A549 (cell line): Measurements from ENCODE around the gene GTF2IRD1. TPM values are rescaled to one million over a fixed set of nuclear protein-coding genes. Genes with fewer than 3 reads are reported as not detected.

Source experiments
- ATAC-seq, 2 experiments: fragments of 200-7000 bp in 1 of 2; fragments of >200 bp in 1 of 2; cut with Nextera tagmentation in 1 of 2; cut with Tn5 transposase in 1 of 2; 3 replicates each; pipeline versions ENCODE4 v1.8.0 to v1.9.1; 2018 to 2020; ENCODE audit warnings: mild to moderate bottlenecking in 1 of 2, moderate library complexity in 1 of 2
- CTCF ChIA-PET: fragments of 300-600 bp; sonication (Branson Sonifier 250); formaldehyde crosslinking; extraction: SDS; loops from one replicate; lab custom pipeline; 2021; ENCODE audit warnings: antibody characterized with exemption, inconsistent platforms; lab: Yijun Ruan, JAX
- POLR2A ChIA-PET: fragments of 350-600 bp; formaldehyde crosslinking; extraction: SDS; loops from one replicate; lab custom pipeline; 2021; ENCODE audit warnings: antibody characterized with exemption, inconsistent platforms; lab: Yijun Ruan, JAX
- DNase-seq, 2 experiments: peaks; one replicate each; pipeline versions ENCODE4 v3.0.0 to v3.0.0-alpha.2; 2011 to 2016; ENCODE audit warnings: low read depth in 1 of 2, low spot score in 1 of 2
- FAIRE-seq: peaks from 2 replicates; lab custom pipeline; 2011; peaks lifted over from hg19 to GRCh38; lab: Jason Lieb, UNC
- H3K27ac ChIP-seq, 2 experiments: fragments of >200 bp; sonication (Bioruptor Twin); formaldehyde crosslinking; 3 replicates each; pipeline ENCODE4 v1.5.1; 2016 to 2017
- H3K4me1 ChIP-seq: fragments of >200 bp; sonication (Bioruptor Twin); formaldehyde crosslinking; 3 replicates; pipeline ENCODE4 v1.6.1; 2016
- H3K4me2 ChIP-seq: fragments of >200 bp; sonication (Bioruptor Twin); formaldehyde crosslinking; 3 replicates; pipeline ENCODE4 v1.6.1; 2016
- H3K4me3 ChIP-seq: fragments of >200 bp; sonication (Bioruptor Twin); formaldehyde crosslinking; 3 replicates; pipeline ENCODE4 v1.5.1; 2016
- H3K9me3 ChIP-seq: fragments of >200 bp; sonication (Bioruptor Twin); formaldehyde crosslinking; 3 replicates; pipeline ENCODE4 v1.6.1; 2016
- CBX2 ChIP-seq: fragments of 200-600 bp; sonication (generic); IDR thresholded peaks from 2 replicates; pipeline ENCODE4 v1.6.1; 2016; ENCODE audit warnings: low read depth, mild to moderate bottlenecking, borderline replicate concordance
- CEBPB ChIP-seq, 2 experiments: fragments of >200 bp in 1 of 2; sonication (Bioruptor Twin) in 1 of 2; formaldehyde crosslinking in 1 of 2; IDR thresholded peaks; 2 replicates each; pipeline ENCODE4 v1.6.1; 2012 to 2016
- CHD2 ChIP-seq: fragments of 150-350 bp; IDR thresholded peaks from 2 replicates; pipeline ENCODE4 v1.6.1; 2014; ENCODE audit warnings: low read length; ENCODE audit not compliant: partially characterized antibody
- CHD4 ChIP-seq: fragments of 200-600 bp; sonication (generic); IDR thresholded peaks from 2 replicates; pipeline ENCODE4 v1.6.1; 2016; ENCODE audit warnings: antibody characterized with exemption, mild to moderate bottlenecking, borderline replicate concordance
- EHF ChIP-seq: fragments of 250-450 bp; sonication (Bioruptor Pico); IDR thresholded peaks from 2 replicates; pipeline ENCODE4 v1.5.0; 2020; ENCODE audit warnings: mild to moderate bottlenecking
- EP300 ChIP-seq, 2 experiments: fragments of >200 bp; sonication (Bioruptor Twin); formaldehyde crosslinking; IDR thresholded peaks; 2 replicates in 1 of 2; 3 replicates in 1 of 2; pipeline ENCODE4 v1.6.1; 2016 to 2017
- ESRRA ChIP-seq: fragments of 150-350 bp; IDR thresholded peaks from 2 replicates; pipeline ENCODE4 v1.6.1; 2014; ENCODE audit warnings: mild to moderate bottlenecking, low read length, borderline replicate concordance
- FOSB ChIP-seq: fragments of 250-450 bp; sonication (Bioruptor Pico); IDR thresholded peaks from 2 replicates; pipeline ENCODE4 v1.5.0; 2020; ENCODE audit warnings: mild to moderate bottlenecking, moderate library complexity
- FOSL2 ChIP-seq, 2 experiments: fragments of 450-650 bp in 1 of 2; fragments of >200 bp in 1 of 2; sonication (Bioruptor Twin) in 1 of 2; formaldehyde crosslinking; IDR thresholded peaks; 2 replicates each; pipeline versions ENCODE4 v1.5.0 to v1.6.1; 2016 to 2020; ENCODE audit warnings: mild to moderate bottlenecking in 1 of 2, moderate library complexity in 1 of 2
- GATA3 ChIP-seq: IDR thresholded peaks from 2 replicates; pipeline ENCODE4 v1.6.1; 2012; ENCODE audit warnings: borderline replicate concordance
- HOXA7 ChIP-seq: fragments of 250-450 bp; sonication (Bioruptor Pico); IDR thresholded peaks from 2 replicates; pipeline ENCODE4 v1.5.0; 2020; ENCODE audit warnings: mild to moderate bottlenecking, moderate library complexity
- HOXB13 ChIP-seq: fragments of 250-450 bp; sonication (Bioruptor Pico); IDR thresholded peaks from 2 replicates; pipeline ENCODE4 v1.5.0; 2020; ENCODE audit warnings: low read depth, mild to moderate bottlenecking, moderate library complexity
- KDM1A ChIP-seq: fragments of 200-600 bp; sonication (generic); IDR thresholded peaks from 2 replicates; pipeline ENCODE4 v1.6.1; 2016; ENCODE audit warnings: low read depth, mild to moderate bottlenecking
- KDM5A ChIP-seq: fragments of 200-600 bp; sonication (generic); IDR thresholded peaks from 2 replicates; pipeline ENCODE4 v1.6.1; 2016; ENCODE audit warnings: antibody characterized with exemption, mild to moderate bottlenecking
- MAZ ChIP-seq: fragments of 150-350 bp; IDR thresholded peaks from 2 replicates; pipeline ENCODE4 v1.6.1; 2014; ENCODE audit warnings: antibody characterized with exemption, low read depth, low read length, borderline replicate concordance
- MYC ChIP-seq: IDR thresholded peaks from 2 replicates; pipeline ENCODE4 v1.6.1; 2012; ENCODE audit warnings: mild to moderate bottlenecking, inconsistent platforms, low read length, improper control_type of control experiment, borderline replicate concordance
- NPAS2 ChIP-seq: fragments of 250-450 bp; sonication (Bioruptor Pico); IDR thresholded peaks from 2 replicates; pipeline ENCODE4 v1.8.0; 2022; ENCODE audit warnings: mild to moderate bottlenecking, moderate library complexity, borderline replicate concordance
- NR3C1 ChIP-seq: fragments of >200 bp; sonication (Bioruptor Twin); formaldehyde crosslinking; IDR thresholded peaks from 3 replicates; pipeline ENCODE4 v1.6.1; 2017
- PHF8 ChIP-seq: fragments of 200-600 bp; sonication (generic); IDR thresholded peaks from 2 replicates; pipeline ENCODE4 v1.6.1; 2016; ENCODE audit warnings: low read depth, mild to moderate bottlenecking, antibody characterized with exemption, moderate library complexity, borderline replicate concordance
- POLR2AphosphoS2 ChIP-seq: conservative IDR thresholded peaks from 2 replicates; pipeline ENCODE4 v1.6.1; 2012; ENCODE audit warnings: low read length, improper control_type of control experiment, inconsistent platforms
- RARB ChIP-seq: fragments of 250-450 bp; sonication (Bioruptor Pico); IDR thresholded peaks from 2 replicates; pipeline ENCODE4 v1.8.0; 2021; ENCODE audit warnings: mild to moderate bottlenecking, moderate library complexity
- RFX5 ChIP-seq: fragments of 450-650 bp; IDR thresholded peaks from 2 replicates; pipeline ENCODE4 v1.7.1; 2014; ENCODE audit warnings: antibody characterized with exemption, mild to moderate bottlenecking, moderate library complexity
- RNF2 ChIP-seq: fragments of 200-600 bp; sonication (generic); IDR thresholded peaks from 2 replicates; pipeline ENCODE4 v1.6.1; 2016; ENCODE audit warnings: low read depth, mild to moderate bottlenecking, antibody characterized with exemption, moderate library complexity, borderline replicate concordance
- SMC3 ChIP-seq: fragments of >200 bp; sonication (Bioruptor Twin); formaldehyde crosslinking; IDR thresholded peaks from 3 replicates; pipeline ENCODE4 v1.6.1; 2018; ENCODE audit warnings: inconsistent platforms
- TP53 ChIP-seq: fragments of 250-450 bp; sonication (Bioruptor Pico); IDR thresholded peaks from 2 replicates; pipeline ENCODE4 v1.5.0; 2021; ENCODE audit warnings: mild to moderate bottlenecking, moderate library complexity
- ZFP36 ChIP-seq: fragments of 450-650 bp; IDR thresholded peaks from 2 replicates; pipeline ENCODE4 v1.6.1; 2014; ENCODE audit warnings: borderline replicate concordance; ENCODE audit not compliant: partially characterized antibody
- WGBS: methylation state at CpG from one replicate; pipeline ENCODE4 v1.1.6; 2017; ENCODE audit errors: missing lambda C conversion rate; 5-methylcytosine and 5-hydroxymethylcytosine counted together
- polyA plus RNA-seq, 4 experiments: library from polyadenylated mRNA; depleted of rRNA in 3 of 4; stranded (reverse); fragments of >200 nt; fragmentation: RNase III in 1 of 4; extraction: RNeasy Plus Mini Kit Qiagen cat#74134 plus additional on column Dnase treatment in 1 of 4; gene quantifications; 2 replicates in 3 of 4; 3 replicates in 1 of 4; pipeline ENCODE4 v1.2.3, GENCODE V29; 2011 to 2017
- TF ChIP-seq, protein P1 (sequence below): fragments of 250-450 bp; sonication (Bioruptor Pico); IDR thresholded peaks from 2 replicates; pipeline ENCODE4 v1.5.0; 2020; ENCODE audit warnings: low read depth, mild to moderate bottlenecking, moderate library complexity
- TF ChIP-seq, protein P2 (sequence below): fragments of >200 bp; sonication (Bioruptor Twin); formaldehyde crosslinking; IDR thresholded peaks from 2 replicates; pipeline ENCODE4 v1.6.1; 2016
- TF ChIP-seq, protein P3 (sequence below): fragments of 450-650 bp; IDR thresholded peaks from 2 replicates; pipeline ENCODE4 v1.6.1; 2014; ENCODE audit warnings: antibody characterized with exemption
- TF ChIP-seq, protein P4 (sequence below): IDR thresholded peaks from 2 replicates; pipeline ENCODE4 v1.6.1; 2012; ENCODE audit warnings: low read depth, borderline replicate concordance
- TF ChIP-seq, protein P5 (sequence below): fragments of >200 bp; sonication (Bioruptor Twin); formaldehyde crosslinking; IDR thresholded peaks from 3 replicates; pipeline ENCODE4 v1.5.1; 2016

Gene GTF2IRD1
- polyA plus RNA-seq, 2 of the 4 experiments (the other 2 are of a cell fraction), result 19.9 to 20.5 TPM

DNA sequence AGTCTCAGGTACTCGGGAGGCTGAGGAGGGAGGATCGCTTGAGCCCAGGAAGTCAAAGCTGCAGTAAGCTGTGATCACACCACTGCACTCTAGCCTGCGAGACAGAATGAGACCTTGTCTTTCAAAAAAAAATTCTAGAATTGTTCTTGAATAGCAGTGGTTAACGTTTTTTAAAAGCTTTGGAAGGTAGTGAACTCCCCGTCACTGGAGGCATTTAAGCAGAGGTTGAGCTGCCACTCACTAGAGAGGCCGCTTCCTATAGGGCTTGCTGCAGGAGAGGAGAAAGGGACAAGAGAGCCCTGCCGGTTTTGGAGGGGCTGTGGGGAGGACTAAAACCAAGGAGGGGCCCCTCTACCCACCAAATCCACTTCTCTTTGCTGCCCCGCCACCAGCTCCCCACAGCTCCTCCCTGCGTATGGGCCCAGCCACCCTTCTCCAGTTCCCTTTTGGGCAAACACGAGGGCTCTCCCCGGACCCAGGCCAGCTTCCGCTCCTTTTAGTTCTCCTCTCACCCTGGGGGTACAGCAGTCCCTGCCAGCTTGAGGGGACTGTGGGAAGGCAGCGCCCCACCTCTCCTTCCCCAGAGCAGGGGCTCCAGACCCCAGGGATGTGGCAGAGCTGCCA is 116.9 kb downstream of the GTF2IRD1 start:
- TF ChIP-seq RNF2 (no peak), SMC3 (no peak), MAZ (no peak), TP53 (CRISPR knock-in tag) (no peak), GATA3 (no peak), MYC (no peak), EP300 (IDR thresholded peaks at IDR 0.05) (no peak), PHF8 (no peak), CBX2 (no peak), ESRRA (no peak), CEBPB (IDR thresholded peaks at IDR 0.05) (no peak), KDM1A (no peak), CHD4 (no peak), HOXA7 (no peak), RFX5 (no peak), ZFP36 (no peak)
- TF ChIP-seq, protein P1, sequence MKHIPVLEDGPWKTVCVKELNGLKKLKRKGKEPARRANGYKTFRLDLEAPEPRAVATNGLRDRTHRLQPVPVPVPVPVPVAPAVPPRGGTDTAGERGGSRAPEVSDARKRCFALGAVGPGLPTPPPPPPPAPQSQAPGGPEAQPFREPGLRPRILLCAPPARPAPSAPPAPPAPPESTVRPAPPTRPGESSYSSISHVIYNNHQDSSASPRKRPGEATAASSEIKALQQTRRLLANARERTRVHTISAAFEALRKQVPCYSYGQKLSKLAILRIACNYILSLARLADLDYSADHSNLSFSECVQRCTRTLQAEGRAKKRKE (CRISPR knock-in tag), result no peak
- TF ChIP-seq, protein P2, sequence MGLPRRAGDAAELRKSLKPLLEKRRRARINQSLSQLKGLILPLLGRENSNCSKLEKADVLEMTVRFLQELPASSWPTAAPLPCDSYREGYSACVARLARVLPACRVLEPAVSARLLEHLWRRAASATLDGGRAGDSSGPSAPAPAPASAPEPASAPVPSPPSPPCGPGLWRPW, result no peak
- TF ChIP-seq, protein P3, sequence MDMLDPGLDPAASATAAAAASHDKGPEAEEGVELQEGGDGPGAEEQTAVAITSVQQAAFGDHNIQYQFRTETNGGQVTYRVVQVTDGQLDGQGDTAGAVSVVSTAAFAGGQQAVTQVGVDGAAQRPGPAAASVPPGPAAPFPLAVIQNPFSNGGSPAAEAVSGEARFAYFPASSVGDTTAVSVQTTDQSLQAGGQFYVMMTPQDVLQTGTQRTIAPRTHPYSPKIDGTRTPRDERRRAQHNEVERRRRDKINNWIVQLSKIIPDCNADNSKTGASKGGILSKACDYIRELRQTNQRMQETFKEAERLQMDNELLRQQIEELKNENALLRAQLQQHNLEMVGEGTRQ, result no peak
- WGBS, result 87% methylated on average over 12 of the region's 13 CpGs
- H3K27ac ChIP-seq, result peak overlapping the region in 1 of 2 experiments; percentile 41; a peak in 2 of 6 replicates
- no peak overlapping the region for H3K4me2 ChIP-seq
- ATAC-seq (no peak), DNase-seq (no peak), FAIRE-seq (no peak)
- CTCF ChIA-PET, result interaction anchor here (0.8 to 7.5 kb wide), 5 partner anchors 10 to 169 kb away, joined by 3 to 85 read pairs (median 3); no protein-coding TSS in a partner anchor
- H3K4me3 ChIP-seq, result no peak overlapping the region
- peaks cover 41% of the 10 kb centered on the region for H3K4me1 ChIP-seq
- POLR2A ChIA-PET, result no interaction called here
- no peaks in the 10 kb centered on the region for H3K9me3 ChIP-seq

DNA sequence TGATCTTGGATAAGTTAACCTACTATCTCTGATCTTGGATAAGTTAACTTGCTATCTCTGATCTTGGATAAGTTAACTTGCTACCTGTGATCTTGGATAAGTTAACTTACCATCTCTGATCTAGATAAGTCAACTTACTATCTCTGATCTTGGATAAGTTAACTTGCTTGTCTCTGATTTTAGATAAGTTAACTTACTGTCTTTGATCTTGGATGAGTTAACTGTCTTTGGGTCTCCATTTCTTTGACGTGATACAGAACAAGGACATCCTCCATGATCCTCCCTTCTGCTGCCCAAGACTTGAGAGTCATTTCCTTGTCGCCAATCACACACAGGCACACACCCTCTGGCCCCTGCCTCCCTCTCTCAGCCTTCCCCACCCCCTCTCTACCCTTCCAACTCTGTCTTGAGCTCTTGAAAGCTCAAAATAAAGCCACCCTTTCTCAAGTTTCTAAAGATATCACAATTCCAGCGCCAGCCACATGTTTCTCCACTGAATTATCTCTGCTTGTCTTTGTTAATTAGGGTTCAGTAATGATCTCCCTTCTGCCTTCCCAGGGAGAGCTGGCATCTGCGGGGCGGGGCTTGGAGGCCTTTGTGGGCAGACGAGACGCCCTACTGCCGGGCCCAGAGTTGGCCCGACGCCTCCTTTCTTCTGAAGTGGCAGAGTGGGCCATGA is 118.7 kb downstream of the GTF2IRD1 start:
- WGBS, result 72% methylated on average over 10 of the region's 10 CpGs
- CTCF ChIA-PET, result interaction anchor here (0.8 to 2.4 kb wide), 5 partner anchors 8 to 171 kb away, joined by 3 to 9 read pairs (median 5); no protein-coding TSS in a partner anchor
- ATAC-seq (no peak), DNase-seq (no peak), FAIRE-seq (peak; percentile 36)
- POLR2A ChIA-PET, result no interaction called here
- Histone ChIP-seq H3K4me2 (no peak overlapping the region), H3K9me3 (no peaks in the 10 kb centered on the region), H3K27ac (peak overlapping the region in 1 of 2 experiments; percentile 72; a peak in 3 of 6 replicates), H3K4me3 (no peak overlapping the region), H3K4me1 (peaks cover 57% of the 10 kb centered on the region)
- TF ChIP-seq KDM5A, result no peak
- TF ChIP-seq EP300 (IDR thresholded peaks at IDR 0.05), result no peak
- TF ChIP-seq MAZ, result no peak
- TF ChIP-seq POLR2AphosphoS2, result no peak
- TF ChIP-seq ZFP36, result no peak
- TF ChIP-seq, protein P4, sequence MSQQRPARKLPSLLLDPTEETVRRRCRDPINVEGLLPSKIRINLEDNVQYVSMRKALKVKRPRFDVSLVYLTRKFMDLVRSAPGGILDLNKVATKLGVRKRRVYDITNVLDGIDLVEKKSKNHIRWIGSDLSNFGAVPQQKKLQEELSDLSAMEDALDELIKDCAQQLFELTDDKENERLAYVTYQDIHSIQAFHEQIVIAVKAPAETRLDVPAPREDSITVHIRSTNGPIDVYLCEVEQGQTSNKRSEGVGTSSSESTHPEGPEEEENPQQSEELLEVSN, result no peak
- no peak for TF ChIP-seq NPAS2
- TF ChIP-seq, protein P1 (CRISPR knock-in tag), result no peak
- no peak for TF ChIP-seq EHF (CRISPR knock-in tag)
- TF ChIP-seq CHD2, result no peak
- TF ChIP-seq FOSB (CRISPR knock-in tag), result no peak
- TF ChIP-seq NR3C1, result no peak
- TF ChIP-seq FOSL2 (IDR thresholded peaks at IDR 0.05), result no peak
- no peak for TF ChIP-seq FOSL2 (CRISPR knock-in tag; IDR thresholded peaks at IDR 0.05)
- TF ChIP-seq, protein P5, sequence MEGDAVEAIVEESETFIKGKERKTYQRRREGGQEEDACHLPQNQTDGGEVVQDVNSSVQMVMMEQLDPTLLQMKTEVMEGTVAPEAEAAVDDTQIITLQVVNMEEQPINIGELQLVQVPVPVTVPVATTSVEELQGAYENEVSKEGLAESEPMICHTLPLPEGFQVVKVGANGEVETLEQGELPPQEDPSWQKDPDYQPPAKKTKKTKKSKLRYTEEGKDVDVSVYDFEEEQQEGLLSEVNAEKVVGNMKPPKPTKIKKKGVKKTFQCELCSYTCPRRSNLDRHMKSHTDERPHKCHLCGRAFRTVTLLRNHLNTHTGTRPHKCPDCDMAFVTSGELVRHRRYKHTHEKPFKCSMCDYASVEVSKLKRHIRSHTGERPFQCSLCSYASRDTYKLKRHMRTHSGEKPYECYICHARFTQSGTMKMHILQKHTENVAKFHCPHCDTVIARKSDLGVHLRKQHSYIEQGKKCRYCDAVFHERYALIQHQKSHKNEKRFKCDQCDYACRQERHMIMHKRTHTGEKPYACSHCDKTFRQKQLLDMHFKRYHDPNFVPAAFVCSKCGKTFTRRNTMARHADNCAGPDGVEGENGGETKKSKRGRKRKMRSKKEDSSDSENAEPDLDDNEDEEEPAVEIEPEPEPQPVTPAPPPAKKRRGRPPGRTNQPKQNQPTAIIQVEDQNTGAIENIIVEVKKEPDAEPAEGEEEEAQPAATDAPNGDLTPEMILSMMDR, result no peak
- TF ChIP-seq RARB (CRISPR knock-in tag), result no peak
- no peak for TF ChIP-seq HOXB13 (CRISPR knock-in tag)
- no peak for TF ChIP-seq TP53 (CRISPR knock-in tag)
